Stimulated activated CD8-positive, alpha-beta memory T cell treated with anti-CD3 and anti-CD28 coated beads, Interleukin-7, amount 100 ng/mL, for 1 hour (primary cell): Measurements from ENCODE around the gene NUP42.
"Not testable (repeated sequence)": the region's sequence is repeated elsewhere in the genome, so short reads cannot be mapped to it uniquely, and the experiment has no call there.

ENCODE experiments used
- DNase-seq, 2 donors: peaks; one replicate each; pipeline ENCODE4 v3.0.0-alpha.2; 2020; ENCODE audit warnings: low read depth in 2 of 2

The NUP42 gene, protein sequence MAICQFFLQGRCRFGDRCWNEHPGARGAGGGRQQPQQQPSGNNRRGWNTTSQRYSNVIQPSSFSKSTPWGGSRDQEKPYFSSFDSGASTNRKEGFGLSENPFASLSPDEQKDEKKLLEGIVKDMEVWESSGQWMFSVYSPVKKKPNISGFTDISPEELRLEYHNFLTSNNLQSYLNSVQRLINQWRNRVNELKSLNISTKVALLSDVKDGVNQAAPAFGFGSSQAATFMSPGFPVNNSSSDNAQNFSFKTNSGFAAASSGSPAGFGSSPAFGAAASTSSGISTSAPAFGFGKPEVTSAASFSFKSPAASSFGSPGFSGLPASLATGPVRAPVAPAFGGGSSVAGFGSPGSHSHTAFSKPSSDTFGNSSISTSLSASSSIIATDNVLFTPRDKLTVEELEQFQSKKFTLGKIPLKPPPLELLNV

DNA sequence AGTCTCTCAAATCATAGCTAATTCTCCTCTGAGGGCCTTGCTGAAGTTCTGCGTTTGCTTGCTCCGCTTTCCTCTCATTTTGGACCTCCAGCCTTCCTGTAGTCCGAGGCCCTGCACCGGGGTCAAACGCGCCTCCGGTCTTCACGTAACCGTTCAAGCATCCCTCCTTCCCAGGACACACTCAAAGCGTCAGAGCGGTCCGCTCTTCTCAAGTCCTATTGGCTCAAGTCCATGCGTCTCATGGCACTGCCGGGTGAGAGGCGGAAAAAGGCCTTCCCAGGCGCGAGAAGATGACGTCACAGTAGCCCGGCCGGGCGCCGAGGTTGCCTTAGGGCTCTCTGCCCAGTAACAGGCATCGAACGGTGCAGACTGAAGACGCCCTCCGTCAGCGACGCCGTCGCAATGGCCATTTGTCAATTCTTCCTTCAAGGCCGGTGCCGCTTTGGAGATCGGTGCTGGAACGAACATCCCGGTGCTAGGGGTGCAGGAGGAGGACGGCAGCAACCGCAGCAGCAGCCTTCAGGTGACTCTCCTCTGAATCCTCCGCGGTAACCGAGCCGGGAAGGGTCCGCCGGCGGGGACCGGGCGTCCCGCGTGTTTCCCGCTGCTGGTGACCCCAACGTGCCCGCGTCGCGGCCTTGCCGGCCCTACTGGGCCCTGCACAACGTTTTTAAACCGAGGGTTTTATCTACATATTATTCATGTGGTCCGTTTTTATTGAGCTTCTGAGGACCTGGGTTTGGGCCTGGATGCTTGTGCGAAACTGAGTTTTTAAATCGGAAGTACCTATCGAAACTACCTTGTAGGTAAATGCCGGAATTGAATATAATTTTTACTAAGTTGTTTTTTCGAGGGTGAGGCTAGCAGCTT is at the start of gene NUP42:
NUP42 (plus strand) TSS at position 365 of the 870 bp plus-strand sequence; CDS start at position 403, 38 bp downstream.
- DNase-seq: peak; percentile 94 to 96

DNA sequence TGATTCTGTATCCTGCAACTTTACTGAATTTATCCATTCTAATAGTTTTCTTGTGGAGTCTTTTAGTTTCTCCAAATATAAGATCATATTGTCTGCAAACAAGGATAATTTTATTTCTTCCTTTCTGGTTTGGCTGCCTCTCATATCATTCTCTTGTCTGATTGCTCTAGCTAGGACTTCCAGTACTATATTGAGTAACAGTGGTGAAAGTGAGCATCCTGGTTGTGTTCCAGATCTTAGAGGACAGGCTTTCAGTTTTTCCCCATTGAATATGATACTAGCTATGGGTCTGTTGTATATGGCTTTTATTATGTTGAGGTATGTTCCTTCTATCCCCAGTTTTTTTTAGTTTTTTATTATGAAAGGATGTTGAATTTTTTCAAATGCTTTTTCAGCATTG is 48.1 kb upstream of the NUP42 start:
- no peak for DNase-seq

DNA sequence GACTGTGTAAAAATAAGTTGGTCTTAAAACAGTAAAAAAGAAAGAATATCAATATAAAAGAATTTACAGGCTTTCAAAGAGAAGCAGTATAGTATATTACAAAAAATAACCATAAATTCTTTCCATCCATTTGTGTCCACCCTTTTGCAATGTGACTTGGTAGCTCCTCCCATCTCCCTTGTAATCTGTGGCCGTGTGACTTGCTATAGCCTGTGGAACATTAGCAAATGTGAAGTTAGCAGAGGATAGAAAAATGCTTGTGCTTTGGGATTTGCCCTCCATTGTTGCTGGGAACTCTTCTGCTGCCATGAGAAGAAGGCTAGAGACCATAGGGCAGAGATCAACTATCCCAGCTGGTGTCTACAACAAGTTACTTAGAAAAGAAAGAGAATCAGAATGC is 46.1 kb upstream of the NUP42 start:
- no peak for DNase-seq

DNA sequence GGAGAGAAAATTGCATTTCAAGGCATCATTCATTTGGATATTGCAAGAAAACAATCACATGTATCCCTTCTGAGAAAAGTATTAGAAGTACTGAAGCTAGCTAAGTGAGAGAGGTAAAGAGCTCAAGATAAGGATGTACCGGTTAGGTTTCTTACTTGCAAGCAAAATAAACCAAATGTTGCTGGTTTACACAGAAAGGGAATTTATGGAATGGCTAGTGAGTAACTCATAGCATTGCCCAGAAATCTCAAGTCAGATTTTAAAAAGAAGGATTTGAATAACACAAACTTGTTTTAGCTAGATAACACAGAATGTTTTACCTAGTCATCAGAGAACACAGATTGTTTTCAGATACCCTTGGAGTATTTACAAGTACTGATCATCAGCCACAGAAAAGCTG is 45.6 kb upstream of the NUP42 start:
- no peak for DNase-seq

DNA sequence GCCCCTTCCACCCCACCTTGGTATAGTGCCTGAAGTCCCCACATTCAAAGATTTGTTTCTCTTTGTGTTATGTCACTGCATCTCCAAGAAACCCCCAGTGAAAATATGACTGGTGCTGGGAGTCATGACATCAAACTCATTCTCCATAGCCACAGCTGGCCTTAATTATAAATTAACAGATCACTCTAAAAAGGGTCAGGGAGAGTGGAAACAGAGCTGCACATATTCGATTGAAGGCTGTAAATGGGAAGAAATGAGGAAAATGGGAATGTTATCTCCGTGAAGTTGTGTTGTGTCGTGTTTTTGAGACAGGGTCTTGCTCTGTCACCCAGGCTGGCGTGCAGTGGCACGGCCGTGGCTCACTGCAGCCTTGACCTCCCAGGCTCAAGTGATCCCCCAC is 24.2 kb upstream of the NUP42 start:
- DNase-seq: no peak

DNA sequence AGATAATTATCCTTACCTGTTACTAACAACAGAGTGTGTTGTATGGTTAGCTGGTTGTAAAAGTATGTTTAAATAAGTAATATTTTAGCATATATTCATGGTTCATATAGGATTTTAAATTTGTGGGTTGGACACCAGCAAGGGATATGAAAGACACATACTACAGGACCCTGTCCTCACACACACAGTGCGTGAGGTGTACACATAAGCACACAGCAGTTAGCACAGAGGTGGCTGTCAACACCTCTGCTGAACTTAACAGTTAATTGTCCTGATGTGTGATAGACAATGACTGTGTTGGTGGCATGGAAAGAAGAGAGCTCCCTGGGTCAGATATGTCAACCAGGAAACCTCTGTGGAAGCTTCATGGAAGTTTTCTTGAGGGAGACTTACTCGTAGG is 23.3 kb upstream of the NUP42 start:
- DNase-seq: no peak

DNA sequence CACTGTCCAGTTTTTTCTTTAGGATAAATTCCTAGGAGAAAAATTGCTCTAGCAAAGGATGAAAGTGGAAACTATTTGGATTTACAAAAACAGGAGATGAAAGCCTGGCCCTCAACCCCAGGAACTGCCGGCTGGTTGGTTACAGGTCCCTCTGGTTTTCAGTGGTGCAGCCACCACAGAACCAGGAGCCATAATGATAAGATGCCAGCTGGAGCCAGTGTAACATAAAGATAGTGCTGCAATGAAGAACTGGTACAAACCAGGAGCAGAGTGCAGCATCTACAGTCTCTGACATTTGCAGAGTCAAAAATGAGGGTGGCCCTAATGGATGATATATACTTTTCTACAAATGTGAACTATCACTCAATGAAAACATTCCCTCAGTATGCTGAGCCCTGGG is 20.4 kb upstream of the NUP42 start:
- DNase-seq: no peak

DNA sequence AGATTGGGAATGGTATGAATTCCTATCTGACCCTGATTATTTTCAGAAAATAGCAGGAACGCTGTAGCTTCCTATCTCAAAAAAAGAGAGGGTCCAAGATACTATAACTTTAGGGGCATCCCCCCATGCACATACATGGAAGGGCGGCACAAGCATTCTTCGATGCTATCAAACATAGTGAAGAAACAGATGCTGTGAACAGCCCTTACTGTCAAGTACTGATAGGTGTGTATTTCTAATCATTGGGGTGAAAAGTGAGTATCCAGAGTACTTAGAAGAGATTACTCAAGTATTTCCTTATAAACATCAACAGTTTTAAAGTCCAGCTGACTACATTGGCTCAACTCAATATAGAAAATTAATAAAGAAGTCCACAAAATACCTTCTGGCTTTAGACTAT is 17.0 kb upstream of the NUP42 start:
- no peak for DNase-seq

DNA sequence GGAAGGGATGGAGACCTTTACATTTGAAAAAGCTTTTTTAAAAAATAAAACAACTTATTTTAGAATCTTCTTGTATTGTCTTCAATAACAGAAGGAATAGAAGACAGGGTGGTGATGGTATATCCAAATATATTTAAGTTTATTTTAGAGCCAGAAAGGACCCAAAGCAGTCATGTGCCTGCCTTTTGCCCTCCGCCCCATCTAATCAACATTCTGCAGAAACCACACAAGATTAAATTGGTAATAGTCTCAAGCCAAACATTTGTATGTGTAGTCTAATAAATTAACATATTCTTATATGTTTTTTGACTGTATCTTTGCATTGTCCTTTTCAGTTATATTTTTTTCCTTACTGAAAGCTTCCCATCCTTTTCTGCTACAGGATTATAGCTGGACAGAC is 16.5 kb upstream of the NUP42 start:
- no peak for DNase-seq

DNA sequence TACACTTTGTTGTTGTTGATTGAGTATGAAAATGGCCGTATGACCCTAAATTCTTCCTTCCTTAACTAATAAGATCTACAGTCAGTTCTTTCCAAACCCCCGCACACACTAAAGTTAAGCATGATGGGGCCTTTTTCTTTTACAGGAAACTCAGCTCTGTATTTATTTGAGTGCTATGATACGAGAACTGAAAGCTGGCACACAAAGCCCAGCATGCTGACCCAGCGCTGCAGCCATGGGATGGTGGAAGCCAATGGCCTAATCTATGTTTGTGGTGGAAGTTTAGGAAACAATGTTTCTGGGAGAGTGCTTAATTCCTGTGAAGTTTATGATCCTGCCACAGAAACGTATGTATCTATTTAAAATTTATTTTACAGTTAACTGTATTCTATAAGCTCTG is 14.2 kb upstream of the NUP42 start:
- no peak for DNase-seq

DNA sequence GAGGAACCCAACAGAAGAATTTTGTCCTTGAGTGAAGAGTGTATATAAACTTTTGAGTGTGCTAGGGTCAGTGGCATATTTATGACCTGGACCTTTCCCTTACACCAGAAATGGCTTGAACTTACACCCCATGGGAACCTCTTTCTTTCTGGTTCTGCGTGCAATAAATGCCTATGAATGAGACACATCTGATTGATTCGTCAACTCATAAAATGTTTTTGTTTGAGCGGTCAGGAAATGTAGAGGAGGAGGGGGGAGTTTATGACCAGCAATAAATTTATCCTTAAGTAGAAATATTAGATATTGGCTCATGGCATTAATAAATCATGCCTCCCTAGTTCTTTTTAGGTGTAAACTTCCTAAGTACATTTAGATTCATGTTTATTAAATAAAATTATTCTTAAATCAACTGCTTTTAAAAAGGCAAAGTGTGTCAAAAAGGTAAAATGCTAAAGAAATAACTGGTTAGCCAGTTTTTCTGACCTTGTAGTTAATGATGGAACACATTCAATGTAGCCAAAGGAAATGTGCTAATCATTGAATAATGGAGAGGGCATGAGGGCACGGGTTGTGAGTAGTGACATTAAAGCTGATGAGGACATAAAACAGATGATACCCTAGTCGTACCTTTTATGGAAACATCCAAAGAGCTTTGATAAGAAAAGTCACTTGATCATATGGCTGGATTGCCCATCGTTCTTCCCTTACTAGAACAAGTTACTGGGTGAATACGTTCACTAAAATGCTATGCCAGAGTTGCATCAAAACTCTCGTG is 13.6 kb upstream of the NUP42 start:
- DNase-seq: no peak

DNA sequence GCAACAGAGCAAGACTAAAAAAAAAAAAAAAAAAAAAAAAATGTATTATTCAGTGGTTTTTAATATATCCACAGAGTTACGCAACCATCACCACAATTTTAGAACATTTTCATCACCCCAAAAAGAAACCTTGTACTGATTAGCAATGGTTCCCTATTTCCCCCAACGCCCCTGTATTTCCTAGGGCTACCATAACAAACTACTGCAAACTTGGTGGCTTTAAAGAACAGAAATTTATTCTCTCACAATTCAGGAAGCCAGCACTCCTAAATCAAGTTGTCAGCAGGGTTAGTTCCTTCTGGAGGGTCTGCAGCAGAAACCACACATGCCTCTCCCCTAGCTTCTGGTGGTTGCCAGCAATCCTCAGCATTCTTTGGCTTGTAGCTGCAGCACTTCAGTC is 5.9 kb upstream of the NUP42 start:
- no peak for DNase-seq

DNA sequence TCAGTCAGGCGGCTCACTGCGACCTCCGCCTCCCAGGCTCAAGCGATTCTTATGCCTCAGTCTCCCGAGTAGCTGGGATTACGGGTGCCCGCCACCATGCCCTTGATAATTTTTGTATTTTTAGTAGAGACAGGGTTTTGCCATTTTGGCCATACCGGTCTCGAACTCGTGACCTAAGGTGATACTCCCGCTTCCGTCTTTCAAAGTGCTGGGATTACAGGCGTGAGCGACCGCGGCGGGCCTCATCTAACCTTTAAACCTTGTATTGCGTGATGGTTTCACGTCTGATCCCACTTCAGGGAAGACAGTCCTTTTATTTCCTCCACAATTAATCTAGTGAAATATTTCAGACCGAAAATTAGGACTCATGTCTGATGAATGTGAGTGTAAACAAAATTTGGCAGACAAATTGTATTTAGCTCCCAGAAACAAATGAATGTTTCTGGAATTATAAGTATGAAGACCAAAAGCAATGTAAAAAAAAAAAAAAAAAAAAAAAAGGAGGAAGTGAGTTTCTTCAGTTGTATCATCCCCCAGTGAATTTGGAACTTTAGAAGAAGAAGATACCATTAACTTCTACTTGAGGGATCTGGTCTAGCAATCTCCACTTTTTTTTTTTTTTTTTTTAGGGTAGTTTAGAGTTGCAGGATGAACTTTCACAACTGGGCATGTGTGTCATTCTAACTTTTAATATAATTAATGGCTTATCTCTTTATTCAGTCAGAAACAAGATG is 1.6 kb downstream of the NUP42 start:
- no peak for DNase-seq

DNA sequence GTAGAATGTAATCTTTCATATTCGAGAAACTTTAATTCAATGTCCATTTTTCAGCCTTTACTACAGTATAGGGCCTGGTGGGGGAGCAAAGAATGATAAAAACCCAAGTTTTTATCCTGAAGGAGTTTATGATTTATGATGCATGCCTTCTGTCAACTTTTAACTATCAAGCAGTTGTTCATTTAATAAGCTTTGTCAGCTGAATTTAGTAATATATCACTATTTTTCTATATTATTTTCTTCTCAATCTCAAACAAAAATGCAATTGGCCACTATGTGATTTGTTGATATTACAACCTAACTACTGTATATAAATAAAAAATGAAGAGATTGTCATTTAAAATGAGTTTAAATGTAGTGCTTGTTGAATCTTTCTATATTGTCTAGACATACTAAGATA is 2.4 kb downstream of the NUP42 start:
- DNase-seq: no peak

DNA sequence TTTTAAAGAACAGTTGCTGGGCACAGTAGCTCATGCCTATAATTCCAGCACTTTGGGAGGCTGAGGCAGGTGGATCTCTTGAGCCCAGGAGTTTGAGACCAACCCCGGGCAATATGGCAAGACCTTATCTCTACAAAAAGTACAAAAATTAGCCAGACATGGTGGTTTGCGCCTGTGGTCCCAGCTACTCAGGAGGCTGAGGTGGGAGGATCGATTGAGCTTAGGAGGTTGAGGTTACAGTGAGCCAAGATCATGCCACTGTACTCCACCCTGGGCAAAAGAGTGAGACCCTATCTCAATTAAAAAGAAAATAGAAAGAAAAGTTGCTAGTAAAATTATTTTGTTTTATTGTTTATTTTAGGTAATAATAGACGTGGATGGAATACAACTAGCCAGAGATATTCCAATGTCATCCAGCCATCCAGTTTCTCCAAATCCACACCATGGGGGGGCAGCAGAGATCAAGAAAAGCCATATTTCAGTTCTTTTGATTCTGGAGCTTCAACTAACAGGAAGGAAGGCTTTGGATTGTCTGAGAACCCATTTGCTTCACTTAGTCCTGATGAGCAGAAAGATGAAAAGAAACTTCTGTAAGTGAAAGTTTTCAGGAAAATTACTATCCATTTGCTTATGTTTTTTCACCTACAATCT is 3.0 kb downstream of the NUP42 start:
- no peak for DNase-seq

DNA sequence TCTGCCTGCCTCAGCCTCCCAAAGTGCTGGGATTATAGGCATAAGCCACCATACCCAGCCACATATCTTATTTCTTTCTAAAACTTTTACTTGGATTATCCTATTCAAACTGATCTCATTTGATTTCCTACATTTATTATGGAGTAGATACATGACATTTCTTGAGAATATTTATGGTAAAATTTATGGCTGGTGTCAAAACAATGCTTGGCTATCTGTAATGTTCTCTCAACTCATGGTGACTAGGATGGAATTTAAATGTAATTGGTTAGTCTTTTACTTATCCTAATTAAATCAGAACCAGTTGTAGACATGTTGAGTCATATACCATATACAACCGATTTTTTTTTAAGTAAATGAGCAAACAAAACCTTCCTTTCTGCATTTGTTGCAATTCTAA is 4.1 kb downstream of the NUP42 start:
- DNase-seq: no peak

DNA sequence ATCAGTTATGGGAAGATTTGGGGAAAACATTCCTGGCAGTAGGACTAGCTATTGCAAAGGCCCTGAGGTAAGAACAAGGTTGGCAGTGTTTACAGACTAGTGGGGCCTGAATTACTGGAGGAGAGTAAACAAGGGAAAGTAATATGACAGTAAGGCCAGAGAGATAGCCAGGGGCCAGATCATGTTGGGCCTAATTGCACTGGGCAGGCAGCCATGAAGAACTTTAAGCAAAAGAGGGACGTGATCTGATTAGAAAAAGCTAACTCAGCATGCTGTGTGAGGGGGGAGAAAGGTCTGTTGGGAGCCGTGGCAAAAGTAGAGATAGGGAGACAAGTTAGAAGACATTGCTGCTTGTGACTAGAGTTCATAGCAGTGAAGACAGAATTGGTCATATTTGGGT is 9.2 kb downstream of the NUP42 start:
- no peak for DNase-seq

DNA sequence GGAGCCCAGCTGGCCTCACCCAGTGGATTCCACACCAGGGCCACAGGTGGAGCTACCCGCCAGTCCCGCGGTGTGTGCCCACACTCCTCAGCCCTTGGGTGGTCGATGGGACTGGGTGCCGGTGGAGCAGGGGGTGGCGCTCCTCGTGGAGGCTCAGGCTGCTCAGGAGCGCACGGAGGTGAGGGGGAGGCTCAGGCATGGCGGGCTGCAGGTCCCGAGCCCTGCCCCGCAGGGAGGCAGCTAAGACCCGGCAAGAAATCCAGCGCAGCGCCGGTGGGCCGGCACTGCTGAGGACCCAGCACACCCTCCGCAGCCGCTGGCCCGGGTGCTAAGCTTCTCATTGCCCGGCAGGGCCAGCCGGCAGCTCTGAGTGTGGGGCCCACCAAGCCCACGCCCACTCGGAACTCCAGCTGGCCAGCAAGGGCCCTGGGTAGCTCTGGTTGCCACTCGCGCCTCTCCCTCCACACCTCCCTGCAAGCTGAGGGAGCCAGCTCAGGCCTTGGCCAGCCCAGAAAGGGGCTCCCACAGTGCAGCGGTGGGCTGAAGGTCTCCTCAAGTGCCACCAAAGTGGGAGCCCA is 11.9 kb downstream of the NUP42 start:
- not testable (repeated sequence) for DNase-seq

DNA sequence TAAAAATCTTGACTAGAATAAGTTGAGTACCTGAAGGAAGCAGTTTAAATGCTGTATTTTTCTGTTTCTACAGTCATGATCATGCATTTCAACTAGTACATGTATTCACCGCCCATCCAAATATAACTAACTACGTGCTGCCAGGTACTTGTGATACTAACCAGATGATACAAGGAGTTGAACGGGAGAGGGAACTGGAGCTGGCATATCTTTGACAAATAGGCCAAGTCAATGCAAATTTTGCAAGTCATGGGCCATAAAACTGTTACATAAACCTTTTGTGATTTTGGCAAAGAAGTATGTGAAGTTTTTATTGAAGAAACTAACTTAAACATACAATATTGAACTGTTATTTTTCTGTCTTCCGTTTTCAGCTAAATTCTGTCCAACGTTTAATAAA is 14.5 kb downstream of the NUP42 start:
- DNase-seq: no peak

DNA sequence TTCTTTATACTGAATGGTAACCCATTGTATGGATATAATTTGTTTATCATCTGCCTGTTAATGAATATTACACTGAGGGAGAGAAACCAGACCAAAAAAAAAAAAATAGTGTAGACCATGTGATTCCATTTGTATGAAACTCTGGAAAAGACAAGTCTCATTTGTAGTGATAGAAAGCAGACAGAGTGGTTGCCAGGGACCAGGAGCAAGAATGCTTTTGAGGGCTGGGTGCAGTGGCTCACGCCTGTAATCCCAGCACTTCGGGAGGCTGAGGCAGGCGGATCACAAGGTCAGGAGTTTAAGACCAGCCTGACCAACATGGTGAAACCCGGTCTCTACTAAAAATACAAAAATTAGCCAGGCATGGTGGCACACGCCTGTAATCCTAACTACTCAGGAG is 15.9 kb downstream of the NUP42 start:
- DNase-seq: not testable (repeated sequence)

DNA sequence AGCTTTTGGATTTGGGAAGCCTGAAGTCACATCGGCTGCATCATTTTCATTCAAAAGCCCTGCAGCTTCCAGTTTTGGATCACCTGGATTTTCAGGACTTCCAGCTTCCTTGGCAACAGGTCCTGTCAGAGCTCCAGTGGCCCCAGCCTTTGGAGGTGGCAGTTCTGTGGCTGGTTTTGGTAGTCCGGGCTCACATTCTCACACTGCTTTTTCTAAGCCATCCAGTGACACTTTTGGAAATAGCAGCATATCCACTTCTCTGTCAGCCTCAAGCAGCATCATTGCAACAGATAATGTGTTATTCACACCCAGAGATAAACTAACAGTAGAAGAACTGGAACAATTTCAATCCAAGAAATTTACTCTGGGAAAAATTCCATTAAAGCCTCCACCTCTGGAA is 18.5 kb downstream of the NUP42 start:
- no peak for DNase-seq
